ENCODE results near the gene POPDC2. TPM values are rescaled to one million over a fixed set of nuclear protein-coding genes. Genes with fewer than 3 reads are reported as not detected.

POPDC2 gene
- total and polyA plus RNA-seq, 2 of the 4 experiments (the other 2 are of a cell fraction) = under 0.01 to 0.29 TPM

DNA sequence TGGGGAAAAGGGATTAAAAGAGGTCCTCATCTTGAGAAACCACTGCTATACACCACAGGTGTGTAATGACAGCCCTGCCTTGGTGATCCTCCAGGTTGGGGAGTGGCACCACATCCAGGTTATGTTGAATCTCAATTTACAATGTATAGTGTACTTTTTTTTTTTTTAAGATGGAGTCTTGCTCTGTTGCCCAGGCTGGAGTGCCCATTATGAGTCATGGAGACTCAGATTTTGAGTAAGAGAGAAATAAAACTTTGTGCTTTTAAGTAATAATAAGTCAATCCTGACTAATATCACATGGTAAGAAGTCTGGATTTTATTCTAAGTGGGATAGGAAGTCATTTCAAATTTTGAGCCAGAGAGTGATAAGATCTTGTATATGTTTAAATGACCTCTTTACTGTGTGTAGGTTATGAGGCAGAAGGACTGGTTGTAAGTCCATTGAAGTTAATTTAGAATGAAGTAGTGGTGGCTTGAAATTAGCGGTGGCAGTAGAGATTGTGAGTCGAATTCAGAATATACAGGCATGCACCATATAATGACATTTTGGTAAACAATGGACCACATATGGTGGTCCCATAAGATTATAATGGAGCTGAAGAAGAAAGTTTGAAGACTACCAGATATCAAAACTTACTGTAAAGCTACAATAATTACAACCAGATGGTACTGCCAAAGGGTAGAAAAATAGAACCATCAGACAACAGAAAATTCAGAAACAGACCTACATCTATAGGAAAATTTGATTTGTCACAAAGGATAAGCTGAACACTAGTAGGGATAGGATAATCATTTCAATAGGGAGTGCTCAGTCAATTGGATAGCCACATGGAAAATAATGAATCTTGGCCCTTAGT is 20.7 kb downstream of the POPDC2 start (continued):
- TF ChIP-seq, protein P1, sequence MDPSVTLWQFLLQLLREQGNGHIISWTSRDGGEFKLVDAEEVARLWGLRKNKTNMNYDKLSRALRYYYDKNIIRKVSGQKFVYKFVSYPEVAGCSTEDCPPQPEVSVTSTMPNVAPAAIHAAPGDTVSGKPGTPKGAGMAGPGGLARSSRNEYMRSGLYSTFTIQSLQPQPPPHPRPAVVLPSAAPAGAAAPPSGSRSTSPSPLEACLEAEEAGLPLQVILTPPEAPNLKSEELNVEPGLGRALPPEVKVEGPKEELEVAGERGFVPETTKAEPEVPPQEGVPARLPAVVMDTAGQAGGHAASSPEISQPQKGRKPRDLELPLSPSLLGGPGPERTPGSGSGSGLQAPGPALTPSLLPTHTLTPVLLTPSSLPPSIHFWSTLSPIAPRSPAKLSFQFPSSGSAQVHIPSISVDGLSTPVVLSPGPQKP (IDR thresholded peaks at IDR 0.05; ENCODE audit: borderline replicate concordance, low read depth, low read length) = no peak
